Heart right ventricle (tissue), 16 donors: ENCODE measurements around the gene FGGY. TPM values are rescaled to one million over a fixed set of nuclear protein-coding genes. Genes with fewer than 3 reads are reported as not detected.
A peak's percentile ranks its signal among the peaks of the same experiment; 100 is the strongest.

ENCODE experiments used
- ATAC-seq, 8 donors: fragments of 200-7000 bp; cut with Tn5 transposase; one replicate each; pipeline ENCODE4 v1.9.1; 2020; ENCODE audit warnings: mild to moderate bottlenecking in 8 of 8, moderate library complexity in 8 of 8, moderate number of reproducible peaks in 1 of 8
- DNase-seq, 2 donors: peaks; one replicate each; pipeline ENCODE4 v3.0.0-alpha.2; 2020
- H3K27ac ChIP-seq, 10 donors: fragments of 200-600 bp; sonication (generic) in 2 of 10; one replicate each; pipeline versions ENCODE4 v1.5.0 to v1.8.0; 2020 to 2022; ENCODE audit warnings: mild to moderate bottlenecking in 3 of 10
- H3K27me3 ChIP-seq, 7 donors: fragments of 200-600 bp; one replicate each; pipeline ENCODE4 v1.8.0; 2021 to 2022; ENCODE audit warnings: mild to moderate bottlenecking in 2 of 7
- H3K36me3 ChIP-seq, 9 donors: fragments of 200-600 bp; sonication (generic) in 1 of 9; one replicate each; pipeline versions ENCODE4 v1.5.0 to v1.8.0; 2020 to 2022; ENCODE audit warnings: mild to moderate bottlenecking in 2 of 9
- H3K4me1 ChIP-seq, 9 donors: fragments of 200-600 bp; sonication (generic) in 1 of 9; one replicate each; pipeline versions ENCODE4 v1.5.0 to v1.8.0; 2020 to 2022; ENCODE audit warnings: mild to moderate bottlenecking in 4 of 9
- H3K4me3 ChIP-seq, 10 donors: fragments of 200-600 bp; sonication (generic) in 2 of 10; one replicate each; pipeline versions ENCODE4 v1.5.0 to v1.8.0; 2020 to 2022; ENCODE audit warnings: mild to moderate bottlenecking in 7 of 10, moderate library complexity in 2 of 10
- H3K9me3 ChIP-seq, 11 donors: fragments of 200-600 bp in 10 of 11; sonication (generic) in 2 of 11; one replicate each; pipeline versions ENCODE4 v1.5.0 to v1.8.0; 2013 to 2022; ENCODE audit warnings: mild to moderate bottlenecking in 2 of 11, control low read depth in 1 of 11, moderate library complexity in 1 of 11
- CTCF ChIP-seq, 9 donors: fragments of 200-600 bp; sonication (generic) in 2 of 9; IDR thresholded peaks; one replicate each; pipeline versions ENCODE4 v1.5.0 to v1.8.0; 2021 to 2022; ENCODE audit warnings: antibody characterized with exemption in 9 of 9, mild to moderate bottlenecking in 5 of 9, moderate library complexity in 1 of 9
- WGBS, 2 donors: extraction: QIAGEN DNeasy Blood & Tissue Kit; methylation state at CpG; one replicate each; pipeline ENCODE4 v1.1.7; 2013; ENCODE audit warnings: inconsistent platforms in 1 of 2; 5-methylcytosine and 5-hydroxymethylcytosine counted together
- intact Hi-C, 10 donors: fragments of 100-400 bp; cut with DNase I; formaldehyde crosslinking; loops; one replicate each; pipeline versions ENCODE4 v1.11.1 to v1.14.2; 2022
- polyA plus RNA-seq, 2 donors: library from polyadenylated mRNA; stranded (reverse); fragments of 200-250 nt; gene quantifications; one replicate each; pipeline ENCODE4 v1.2.3, GENCODE V29; 2013
- total RNA-seq, 10 donors: library from RNA; stranded (reverse); fragmentation: NEBNext Ultra II Directional in 3 of 10; extraction: Animal tissue kit (Norgen Biotek cat#: 25700) in 3 of 10; gene quantifications; one replicate each; pipeline versions ENCODE4 v1.2.1 to v1.2.4, GENCODE V29; 2021 to 2023
- donor health status: Arrhythmogenic right ventricular cardiomyopathy.
- donor health status: ischemic (EF 13 %, LVEDD 7.1; RV severe dilation, severe dysfunction).
- donor health status: healthy with polysubstance abuse.
- donor health status: DM: no; HTN: yes; CAD: no.
- donor health status: DM: no; HTN: no; CAD: no.
- donor health status: ischemic (EF 25% LVEDD 6.9; RV normal size, moderate dysfunction).
- donor health status: ischemic (EF 25% LVEDD 5.7; RV mildly dilated, moderate dysfunction).
- donor health status: healthy.
- donor health status: DM: yes; HTN: yes; CAD: no.
- donor health status: Ischemic cardiomyopathy.
- donor health status: ischemic (EF 35%, LVEDD 5.7; RV mildly dilated, moderate dysfunction).
- donor health status: nonischemic (EF 11% LVEDD 7.7; RV severe dilation, severe dysfunction).
- donor health status: DM: yes; HTN: yes; CAD: no.
- donor health status: PGD.
- donor health status: ischemic (EF 29% LVEDD 5.4; RV normal size, mild dysfunction).
- donor health status: nonischemic (EF 23%, LVEDD 6.1; RV moderate dilation, normal function).

FGGY gene
- total and polyA plus RNA-seq, 12 donors, result 3.1 to 51.8 (median 34.7) TPM

GRCh38 chr1:59569198-59569597 lies 272.3 kb downstream of the FGGY start:
- TF ChIP-seq CTCF (IDR thresholded peaks at IDR 0.05), result no peak
- peaks cover 0 to 7% (median 5%) of the 10 kb centered on the region in 11 donors for H3K9me3 ChIP-seq
- no peak for ATAC-seq
- WGBS, 2 donors, result 97% methylated on average over 2 of the region's 2 CpGs
- no peak overlapping the region for H3K27ac ChIP-seq
- no peaks in the 10 kb centered on the region for H3K27me3 ChIP-seq
- no peaks in the 10 kb centered on the region for H3K36me3 ChIP-seq
- intact Hi-C loops, result loop anchor here in 1 of 10 donors (10.0 kb wide), 1 partner anchor 784 kb away; the partner anchor contains the start of gene JUN
- H3K4me3 ChIP-seq, result no peak overlapping the region
- no peak for DNase-seq
- peaks cover 0 to 49% (median 0%) of the 10 kb centered on the region in 9 donors for H3K4me1 ChIP-seq

- ATAC-seq (peak in 3 of 8 donors; percentile 34 to 52 (median 41)), DNase-seq (no peak)
- H3K4me1 ChIP-seq, result peaks cover 0 to 45% (median 0%) of the 10 kb centered on the region in 9 donors
- TF ChIP-seq CTCF (IDR thresholded peaks at IDR 0.05), result no peak
- 70 to 74% methylated on average over 3 of the region's 3 CpGs for WGBS, 2 donors
- intact Hi-C loops, result no loop called here
- no peaks in the 10 kb centered on the region for H3K27me3 ChIP-seq
- peaks cover 0 to 11% (median 6%) of the 10 kb centered on the region in 11 donors for H3K9me3 ChIP-seq
- no peaks in the 10 kb centered on the region for H3K36me3 ChIP-seq
- H3K27ac ChIP-seq, result peak overlapping the region in 1 of 10 donors; percentile 1
- no peak overlapping the region for H3K4me3 ChIP-seq
Observed at GRCh38 chr1:59570524-59570923, 273.6 kb downstream of the FGGY start.

GRCh38 chr1:59574085-59574484 lies 277.2 kb downstream of the FGGY start:
- WGBS, 2 donors, result 90 to 94% methylated on average over 2 of the region's 2 CpGs
- peaks cover 0 to 13% (median 6%) of the 10 kb centered on the region in 11 donors for H3K9me3 ChIP-seq
- peaks cover 0 to 36% (median 0%) of the 10 kb centered on the region in 9 donors for H3K4me1 ChIP-seq
- no peak overlapping the region for H3K27ac ChIP-seq
- intact Hi-C loops, result no loop called here
- no peaks in the 10 kb centered on the region for H3K27me3 ChIP-seq
- no peak overlapping the region for H3K4me3 ChIP-seq
- no peak for ATAC-seq
- DNase-seq, result no peak
- no peaks in the 10 kb centered on the region for H3K36me3 ChIP-seq
- no peak for TF ChIP-seq CTCF (IDR thresholded peaks at IDR 0.05)

GRCh38 chr1:59577774-59578173 lies 280.9 kb downstream of the FGGY start:
- Histone ChIP-seq H3K4me3 (no peak overlapping the region), H3K9me3 (peaks cover 0 to 13% (median 6%) of the 10 kb centered on the region in 11 donors), H3K27ac (no peak overlapping the region), H3K27me3 (no peaks in the 10 kb centered on the region), H3K36me3 (no peaks in the 10 kb centered on the region), H3K4me1 (peaks cover 0 to 7% (median 0%) of the 10 kb centered on the region in 9 donors)
- ATAC-seq (no peak), DNase-seq (no peak)
- TF ChIP-seq CTCF (IDR thresholded peaks at IDR 0.05), result no peak
- 94 to 95% methylated on average over 4 of the region's 4 CpGs for WGBS, 2 donors
- intact Hi-C loops, result no loop called here
